Endothelial cell of umbilical vein (primary cell): ENCODE data around the gene ELOB. TPM values are rescaled to one million over a fixed set of nuclear protein-coding genes. Genes with fewer than 3 reads are reported as not detected.

ENCODE experiments used
- BruUV-seq: library from RNA; stranded (reverse); fragments of 400-500 nt; replicated peaks from 2 replicates; lab custom pipeline; 2021; lab: Mats Ljungman, UMichigan
- CTCF ChIA-PET: fragments of 300-600, 350-600 bp; sonication (Branson Sonifier 250); formaldehyde crosslinking; loops from one replicate; lab custom pipeline; 2021; ENCODE audit warnings: antibody characterized with exemption, inconsistent platforms; lab: Charles Lee
- POLR2A ChIA-PET: fragments of 300-600, 350-600 bp; sonication (Branson Sonifier 250); formaldehyde crosslinking; loops from one replicate; lab custom pipeline; 2021; ENCODE audit warnings: antibody characterized with exemption, inconsistent platforms; lab: Charles Lee
- DNase-seq: peaks from one replicate; pipeline ENCODE4 v3.0.0-alpha.2; 2011; ENCODE audit warnings: low read depth, low spot score
- FAIRE-seq: peaks from 2 replicates; lab custom pipeline; 2011; peaks lifted over from hg19 to GRCh38; lab: Jason Lieb, UNC
- H2AFZ ChIP-seq: 2 replicates; pipeline ENCODE4 v1.6.0; 2012; ENCODE audit warnings: low read depth, low read length, control low read depth, inconsistent platforms
- H3K27ac ChIP-seq: 2 replicates; pipeline ENCODE4 v1.5.1; 2011; ENCODE audit warnings: low read depth, mild to moderate bottlenecking, control low read depth, low read length, moderate library complexity; ENCODE audit not compliant: insufficient read depth
- H3K27me3 ChIP-seq, 2 experiments: 2 replicates each; pipeline versions ENCODE4 v1.6.0 to v1.6.1; 2011; ENCODE audit warnings: low read length in 2 of 2, mixed read lengths in 1 of 2; ENCODE audit not compliant: control insufficient read depth in 2 of 2, insufficient read depth in 2 of 2
- H3K36me3 ChIP-seq, 2 experiments: 2 replicates in 1 of 2; 3 replicates in 1 of 2; pipeline ENCODE4 v1.5.1; 2011; ENCODE audit warnings: low read length in 2 of 2, mild to moderate bottlenecking in 1 of 2, moderate library complexity in 1 of 2; ENCODE audit not compliant: control insufficient read depth in 2 of 2, insufficient read depth in 2 of 2; ENCODE audit errors: extremely low read depth in 1 of 2
- H3K4me1 ChIP-seq: 3 replicates; pipeline ENCODE4 v1.5.1; 2011; ENCODE audit warnings: mild to moderate bottlenecking, low read length; ENCODE audit not compliant: control insufficient read depth, insufficient read depth; ENCODE audit errors: extremely low read depth
- H3K4me2 ChIP-seq: 2 replicates; pipeline ENCODE4 v1.6.1; 2011; ENCODE audit warnings: low read length, control low read depth, mixed read lengths; ENCODE audit not compliant: insufficient read depth
- H3K4me3 ChIP-seq, 3 experiments: fragments of 200-600 bp in 1 of 3; sonication (generic), shearing (Covaris generic) in 1 of 3; replicated peaks in 1 of 3; 2 replicates each; pipeline ENCODE4 v1.5.1; 2011 to 2016; ENCODE audit warnings: control low read depth in 3 of 3, low read length in 3 of 3, mild to moderate bottlenecking in 2 of 3, inconsistent platforms in 1 of 3, low read depth in 1 of 3, moderate library complexity in 1 of 3; ENCODE audit not compliant: insufficient read depth in 1 of 3
- H3K79me2 ChIP-seq: 2 replicates; pipeline ENCODE4 v1.6.0; 2012; ENCODE audit warnings: low read length, inconsistent platforms; ENCODE audit not compliant: control insufficient read depth, insufficient read depth
- H3K9ac ChIP-seq: replicated peaks from 2 replicates; pipeline ENCODE3; 2011; ENCODE audit warnings: low read length, control low read depth; ENCODE audit not compliant: insufficient read depth; ENCODE audit errors: extremely low read depth
- H3K9me1 ChIP-seq: replicated peaks from 3 replicates; pipeline ENCODE4 v1.6.0; 2011; ENCODE audit warnings: mild to moderate bottlenecking, low read length; ENCODE audit not compliant: control insufficient read depth, insufficient read depth; ENCODE audit errors: extremely low read depth
- H3K9me3 ChIP-seq: replicated peaks from 2 replicates; pipeline ENCODE4 v1.5.1; 2012; ENCODE audit warnings: low read length, inconsistent platforms; ENCODE audit not compliant: control insufficient read depth, insufficient read depth
- H4K20me1 ChIP-seq: replicated peaks from 2 replicates; pipeline ENCODE3; 2011; ENCODE audit warnings: mild to moderate bottlenecking, low read length; ENCODE audit not compliant: control insufficient read depth, insufficient read depth; ENCODE audit errors: extremely low read depth
- EZH2 ChIP-seq: IDR thresholded peaks from 2 replicates; pipeline ENCODE4 v1.6.1; 2012; ENCODE audit warnings: borderline replicate concordance, low read depth, mild to moderate bottlenecking, moderate library complexity, low read length, inconsistent platforms; ENCODE audit not compliant: severe bottlenecking
- FOS ChIP-seq: IDR thresholded peaks from 2 replicates; pipeline ENCODE4 v1.6.1; 2011; ENCODE audit warnings: mild to moderate bottlenecking, low read length, moderate library complexity, borderline replicate concordance; ENCODE audit not compliant: insufficient read depth
- GATA2 ChIP-seq: IDR thresholded peaks from 2 replicates; pipeline ENCODE4 v1.7.0; 2011; ENCODE audit warnings: low read depth, mild to moderate bottlenecking, moderate library complexity, mixed read lengths, low read length; ENCODE audit not compliant: insufficient read length, insufficient read depth
- JUN ChIP-seq: IDR thresholded peaks from 2 replicates; pipeline ENCODE4 v1.6.1; 2011; ENCODE audit warnings: borderline replicate concordance, low read depth; ENCODE audit not compliant: insufficient read length, insufficient read depth
- MYC ChIP-seq: IDR thresholded peaks from one replicate; pipeline ENCODE4 v1.6.1; 2011; ENCODE audit warnings: mild to moderate bottlenecking, low read depth, low read length
- POLR2A ChIP-seq: IDR thresholded peaks from 2 replicates; pipeline ENCODE4 v1.6.1; 2012; ENCODE audit warnings: low read depth, mild to moderate bottlenecking, control low read depth, low read length
- POLR2AphosphoS5 ChIP-seq: IDR thresholded peaks from 2 replicates; pipeline ENCODE4 v1.6.1; 2012; ENCODE audit warnings: low read depth, mild to moderate bottlenecking, control low read depth, low read length, moderate library complexity; ENCODE audit not compliant: insufficient read depth
- dilution Hi-C: fragments of 300-500 bp; cut with MboI; formaldehyde crosslinking; loops from one replicate; pipeline ENCODE4 v1.15.0; 2019; ENCODE audit warnings: low sequenced_read_pairs; ENCODE audit not compliant: extremely low pct_ligation_motif_present
- intact Hi-C: fragments of 100-400 bp; cut with micrococcal nuclease; formaldehyde crosslinking; loops from one replicate; pipeline ENCODE4 v1.10.0; 2022
- polyA plus RNA-seq, 4 experiments: library from polyadenylated mRNA; depleted of rRNA in 3 of 4; stranded (reverse) in 3 of 4; unstranded in 1 of 4; fragments of >200 nt; gene quantifications; 2 replicates each; pipeline versions ENCODE4 v1.2.1 to v1.2.3, GENCODE V29; 2011 to 2012; ENCODE audit warnings: missing spikeins in 1 of 4
- total RNA-seq: library from RNA; stranded (reverse); gene quantifications from 2 replicates; pipeline ENCODE4 v1.2.3, GENCODE V29; 2021
- TF ChIP-seq, protein P1 (sequence below), 2 donors: IDR thresholded peaks; 1 replicate in 1 of 2; 2 replicates in 1 of 2; pipeline ENCODE4 v1.5.1; 2011; ENCODE audit warnings: low read length in 2 of 2, mild to moderate bottlenecking in 2 of 2, moderate library complexity in 2 of 2, control low read depth in 1 of 2, inconsistent platforms in 1 of 2, low read depth in 1 of 2; ENCODE audit not compliant: insufficient read depth in 1 of 2; ENCODE audit errors: extremely low read depth in 1 of 2
- TF ChIP-seq, protein P2 (sequence below): IDR thresholded peaks from 2 replicates; pipeline ENCODE4 v1.6.1; 2011; ENCODE audit not compliant: insufficient read depth, insufficient read length

The ELOB gene
- total and polyA plus RNA-seq, 2 donors (not counting 3 experiments of a cell fraction or from before 2014, with no cell fraction given): 251 to 848 TPM

DNA sequence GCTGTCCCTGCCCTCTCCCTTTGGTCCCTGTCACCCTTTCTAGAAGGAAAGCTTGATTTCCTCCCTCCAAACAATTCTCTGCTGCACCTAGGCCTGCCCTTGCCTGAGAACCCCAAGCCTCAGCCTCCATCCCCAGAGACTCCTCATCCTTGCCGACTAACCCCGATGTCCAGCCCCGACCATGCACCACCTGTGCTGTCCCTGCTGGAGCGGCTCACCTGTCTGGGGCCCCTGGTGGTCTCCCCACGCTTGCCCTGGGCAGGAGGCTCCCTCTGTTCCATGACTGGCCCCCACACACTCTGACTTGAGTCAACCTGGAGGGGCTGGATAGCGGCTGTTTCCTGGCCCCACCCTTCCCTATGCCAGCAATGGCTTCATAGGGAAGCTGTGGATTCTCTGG is 36.6 kb downstream of the ELOB start:
- no peaks in the 10 kb centered on the region for H3K4me1 ChIP-seq
- ChIA-PET POLR2A (no interaction called here), CTCF (interaction anchor here (0.6 kb wide), 1 partner anchor 185 kb away, joined by 3 read pairs; no protein-coding TSS in a partner anchor)
- H3K27ac ChIP-seq: no peak overlapping the region
- TF ChIP-seq POLR2A: no peak
- TF ChIP-seq, protein P1, sequence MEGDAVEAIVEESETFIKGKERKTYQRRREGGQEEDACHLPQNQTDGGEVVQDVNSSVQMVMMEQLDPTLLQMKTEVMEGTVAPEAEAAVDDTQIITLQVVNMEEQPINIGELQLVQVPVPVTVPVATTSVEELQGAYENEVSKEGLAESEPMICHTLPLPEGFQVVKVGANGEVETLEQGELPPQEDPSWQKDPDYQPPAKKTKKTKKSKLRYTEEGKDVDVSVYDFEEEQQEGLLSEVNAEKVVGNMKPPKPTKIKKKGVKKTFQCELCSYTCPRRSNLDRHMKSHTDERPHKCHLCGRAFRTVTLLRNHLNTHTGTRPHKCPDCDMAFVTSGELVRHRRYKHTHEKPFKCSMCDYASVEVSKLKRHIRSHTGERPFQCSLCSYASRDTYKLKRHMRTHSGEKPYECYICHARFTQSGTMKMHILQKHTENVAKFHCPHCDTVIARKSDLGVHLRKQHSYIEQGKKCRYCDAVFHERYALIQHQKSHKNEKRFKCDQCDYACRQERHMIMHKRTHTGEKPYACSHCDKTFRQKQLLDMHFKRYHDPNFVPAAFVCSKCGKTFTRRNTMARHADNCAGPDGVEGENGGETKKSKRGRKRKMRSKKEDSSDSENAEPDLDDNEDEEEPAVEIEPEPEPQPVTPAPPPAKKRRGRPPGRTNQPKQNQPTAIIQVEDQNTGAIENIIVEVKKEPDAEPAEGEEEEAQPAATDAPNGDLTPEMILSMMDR (IDR thresholded peaks at IDR 0.05; ENCODE audit: extremely low read depth in 1 of 2, insufficient read depth in 1 of 2, low read depth in 1 of 2, low read length in 2 of 2): no peak
- TF ChIP-seq MYC: no peak
- TF ChIP-seq GATA2: no peak
- no peak for TF ChIP-seq POLR2AphosphoS5
- no peak for TF ChIP-seq EZH2
- TF ChIP-seq, protein P2, sequence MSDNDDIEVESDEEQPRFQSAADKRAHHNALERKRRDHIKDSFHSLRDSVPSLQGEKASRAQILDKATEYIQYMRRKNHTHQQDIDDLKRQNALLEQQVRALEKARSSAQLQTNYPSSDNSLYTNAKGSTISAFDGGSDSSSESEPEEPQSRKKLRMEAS: no peak
- no peak for TF ChIP-seq FOS
- TF ChIP-seq JUN: no peak
- H3K36me3 ChIP-seq: no peaks in the 10 kb centered on the region
- intact Hi-C loops (no loop called here), dilution Hi-C loops (no loop called here)
- H4K20me1 ChIP-seq: no peaks in the 10 kb centered on the region
- no peak overlapping the region for H3K4me3 ChIP-seq
- FAIRE-seq (no peak), DNase-seq (no peak)
- no peaks in the 10 kb centered on the region for H3K79me2 ChIP-seq
- no peak overlapping the region for H3K9ac ChIP-seq
- H3K9me3 ChIP-seq: no peaks in the 10 kb centered on the region
- H2AFZ ChIP-seq: no peak overlapping the region
- BruUV-seq: no TSS peak
- no peaks in the 10 kb centered on the region for H3K9me1 ChIP-seq
- H3K4me2 ChIP-seq: no peak overlapping the region
- no peaks in the 10 kb centered on the region for H3K27me3 ChIP-seq
